Effector CD4-positive, alpha-beta T cell (primary cell): ENCODE results near the gene IGSF6.
"Not testable (repeated sequence)": the region's sequence is repeated elsewhere in the genome, so short reads cannot be mapped to it uniquely, and the experiment has no call there.

ENCODE experiments used
- DNase-seq: peaks from one replicate; pipeline ENCODE4 v3.0.0-alpha.2; 2020

IGSF6 gene

GRCh38 chr16:21628121-21628726, 24.2 kb downstream of the IGSF6 start:
- no peak for DNase-seq

DNA sequence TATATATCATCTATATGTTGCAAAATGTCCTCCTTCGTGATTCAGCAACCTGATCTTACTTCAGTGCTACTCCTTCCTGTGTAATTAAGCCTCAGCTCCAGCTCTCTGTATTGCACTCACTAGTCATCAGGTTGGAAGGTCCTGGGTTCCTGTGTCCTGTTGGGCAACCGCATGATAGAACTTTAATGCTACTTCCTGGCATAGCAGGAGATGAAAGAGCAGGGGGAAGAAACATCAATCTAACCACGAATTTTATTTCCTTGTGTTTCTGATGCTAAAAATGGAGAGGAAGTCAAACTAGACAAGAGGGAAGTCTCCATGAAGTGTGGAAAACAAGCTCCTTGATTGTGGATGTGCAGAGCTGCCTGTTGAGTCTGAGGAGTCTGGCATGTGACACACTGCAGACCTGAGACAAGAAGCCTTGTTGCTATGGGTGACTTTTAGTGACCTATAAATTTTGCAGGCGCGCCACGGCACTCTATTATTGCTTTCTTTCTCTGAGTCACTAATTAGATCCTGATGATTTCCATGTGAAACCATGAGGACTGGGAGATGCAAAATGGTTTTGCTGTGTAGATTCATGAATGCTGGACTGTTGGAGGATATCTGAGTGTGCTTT, 25.6 kb downstream of the IGSF6 start:
- DNase-seq: no peak

DNA sequence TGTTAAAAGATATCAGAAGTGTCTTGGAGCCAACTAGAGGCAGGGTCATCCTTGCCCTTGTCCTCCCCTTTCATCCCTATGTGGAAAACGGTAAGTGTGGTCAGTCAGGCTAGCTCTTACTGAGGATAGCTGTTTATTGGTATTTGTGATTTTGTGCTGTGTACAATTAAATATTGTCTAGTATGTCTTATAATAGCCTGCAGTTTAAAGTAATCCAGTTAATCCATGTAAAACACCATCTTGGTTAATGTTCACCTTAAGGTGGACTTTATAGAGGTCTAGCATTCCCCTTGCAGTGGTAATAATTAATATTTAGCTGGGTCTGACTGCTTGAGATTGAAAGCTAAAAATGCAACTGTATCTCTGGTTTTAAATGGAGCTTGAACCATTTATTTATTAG, 27.4 kb downstream of the IGSF6 start:
- no peak for DNase-seq

- DNase-seq: no peak
Measured at GRCh38 chr16:21622545-21622944, 29.9 kb downstream of the IGSF6 start.

GRCh38 chr16:21620592-21620991, 31.8 kb downstream of the IGSF6 start:
- DNase-seq: no peak

- DNase-seq: no peak
Measured at GRCh38 chr16:21619765-21620425, 32.5 kb downstream of the IGSF6 start.

DNA sequence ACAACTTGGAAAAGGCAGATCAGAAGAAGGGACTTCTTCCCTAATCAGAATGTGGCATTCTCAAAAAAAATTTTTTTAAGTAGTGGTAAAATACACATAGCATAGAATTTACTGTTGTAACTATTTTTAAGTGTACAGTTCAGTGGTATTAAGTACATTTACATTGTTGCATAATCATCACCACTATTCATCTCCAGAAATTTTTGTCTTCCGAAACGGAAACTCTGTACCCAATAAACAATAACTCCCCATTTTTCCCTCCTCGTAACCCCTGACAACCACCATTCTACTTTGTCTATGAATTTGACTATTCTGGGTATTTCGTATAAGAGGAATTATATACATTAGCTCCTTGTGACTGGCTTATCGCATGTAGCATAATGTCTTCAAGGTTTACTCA, 34.1 kb downstream of the IGSF6 start:
- DNase-seq: no peak

DNA sequence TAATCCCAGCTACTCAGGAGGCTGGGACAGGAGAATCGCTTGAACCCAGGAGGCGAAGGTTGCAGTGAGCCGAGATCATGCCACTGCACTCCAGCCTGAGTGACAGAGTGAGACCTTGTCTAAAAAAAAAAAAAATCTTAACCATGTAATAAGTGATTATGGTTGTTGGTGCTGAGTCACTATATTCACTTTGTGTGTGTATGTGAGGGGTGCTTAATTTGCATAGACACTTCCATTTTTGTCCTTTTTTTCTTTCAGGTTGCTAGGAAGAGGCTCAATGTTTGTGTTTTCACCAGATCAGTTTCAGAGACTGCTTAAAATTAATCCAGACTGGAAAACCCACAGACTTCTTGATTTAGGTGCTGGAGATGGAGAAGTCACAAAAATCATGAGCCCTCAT, 34.8 kb downstream of the IGSF6 start:
- no peak for DNase-seq

GRCh38 chr16:21614896-21615295, 37.5 kb downstream of the IGSF6 start:
- DNase-seq: no peak

DNA sequence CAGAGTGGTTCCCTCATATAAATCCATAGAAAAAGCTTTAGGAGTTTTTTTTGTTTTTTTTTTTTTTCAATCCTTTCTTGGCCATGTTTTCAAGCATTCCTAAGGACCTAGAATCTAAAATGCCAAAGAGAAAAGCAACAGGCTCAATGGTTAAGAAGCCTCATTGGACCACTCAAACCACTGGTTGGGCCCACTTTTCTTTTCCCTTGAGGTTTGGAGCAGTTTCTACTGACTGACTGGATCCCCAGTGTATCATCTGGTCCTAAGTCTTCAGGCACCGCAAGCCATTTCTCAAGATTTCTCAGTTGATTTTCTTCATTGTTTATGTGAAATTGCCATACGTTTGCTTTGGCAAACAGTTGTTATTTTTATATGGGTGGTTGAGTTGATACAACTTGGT, 38.6 kb downstream of the IGSF6 start:
- no peak for DNase-seq

- no peak for DNase-seq
Measured at GRCh38 chr16:21613361-21613760, 39.0 kb downstream of the IGSF6 start.

DNA sequence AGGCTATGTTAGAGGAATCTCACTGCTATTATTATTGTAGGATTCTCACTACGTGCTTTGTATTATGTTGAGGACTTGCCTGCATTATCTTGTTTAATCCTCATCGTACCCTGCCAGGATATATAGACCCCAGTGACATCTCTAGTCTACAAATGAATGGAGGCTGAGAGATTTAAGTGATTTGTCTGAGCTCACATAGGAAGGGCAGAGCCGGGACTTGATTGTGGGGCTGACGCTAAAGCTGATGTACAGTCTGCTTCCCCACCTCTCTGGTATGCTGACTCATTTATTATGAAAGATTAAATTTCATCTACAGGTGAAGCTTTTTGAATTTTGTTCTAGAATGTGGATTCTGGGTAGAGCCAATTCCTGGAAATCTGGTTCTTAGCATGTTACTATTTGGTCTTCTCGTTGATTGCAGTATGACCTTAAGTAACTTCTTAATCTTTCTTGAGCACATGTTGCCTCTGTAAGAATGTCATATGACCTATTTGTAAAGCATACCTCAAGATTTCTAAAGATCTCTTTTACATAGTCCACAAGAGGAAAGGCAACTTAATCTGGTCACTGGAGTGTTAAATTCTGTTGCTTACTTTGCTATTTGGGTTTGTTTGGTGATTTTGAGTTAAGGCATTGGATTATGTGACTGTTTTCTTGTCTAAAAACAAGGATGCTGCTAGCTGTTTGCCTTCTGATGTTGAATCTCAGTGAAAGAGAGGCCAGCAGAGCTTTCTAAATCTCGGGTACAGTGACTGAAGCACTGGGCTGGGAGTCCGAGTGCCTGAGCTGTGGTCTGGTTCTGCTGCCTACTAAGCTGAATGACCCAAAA, 40.6 kb downstream of the IGSF6 start:
- no peak for DNase-seq

DNA sequence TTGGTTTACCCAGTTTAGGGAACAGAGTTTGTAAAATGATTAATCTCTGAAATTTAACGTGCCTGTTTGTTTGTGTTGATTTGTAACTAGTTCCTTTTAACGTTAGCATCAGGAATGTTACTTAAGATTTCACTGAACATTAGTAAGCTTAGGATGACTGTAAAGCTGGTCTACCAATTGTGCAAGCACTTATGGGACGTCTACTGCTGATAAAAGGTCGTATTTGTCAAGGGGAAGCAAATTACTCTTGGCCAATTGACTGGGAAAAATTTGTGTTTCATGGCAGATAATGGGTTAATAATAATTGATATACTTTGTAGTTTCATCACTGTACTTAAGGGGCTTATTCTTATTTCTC, 41.2 kb downstream of the IGSF6 start:
- DNase-seq: no peak

- DNase-seq: no peak
Measured at GRCh38 chr16:21610766-21611165, 41.6 kb downstream of the IGSF6 start.

DNA sequence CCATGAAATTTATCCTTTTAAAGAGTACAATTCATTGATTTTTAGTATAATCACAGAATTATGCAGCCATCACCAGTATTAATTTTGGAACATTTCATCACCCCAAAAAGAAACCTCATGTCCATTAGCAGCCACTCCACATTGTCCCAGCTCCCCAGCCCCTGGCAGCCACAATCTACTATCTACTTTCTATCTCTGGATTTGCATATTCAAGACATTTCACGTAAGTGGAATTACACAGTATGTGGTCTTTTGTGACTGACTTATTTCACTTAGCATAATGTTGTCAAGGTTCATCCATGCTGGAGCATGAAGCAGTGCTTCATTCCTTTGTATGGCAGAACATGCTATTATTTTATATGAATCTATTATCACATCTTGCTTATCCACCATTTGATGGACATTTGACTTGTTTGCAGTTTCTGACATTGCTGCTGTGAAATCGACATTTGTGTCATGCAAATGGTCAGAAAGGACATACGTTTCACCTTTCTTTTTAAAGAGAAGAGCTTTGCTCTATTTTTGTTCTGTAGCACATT, 42.3 kb downstream of the IGSF6 start:
- DNase-seq: no peak

DNA sequence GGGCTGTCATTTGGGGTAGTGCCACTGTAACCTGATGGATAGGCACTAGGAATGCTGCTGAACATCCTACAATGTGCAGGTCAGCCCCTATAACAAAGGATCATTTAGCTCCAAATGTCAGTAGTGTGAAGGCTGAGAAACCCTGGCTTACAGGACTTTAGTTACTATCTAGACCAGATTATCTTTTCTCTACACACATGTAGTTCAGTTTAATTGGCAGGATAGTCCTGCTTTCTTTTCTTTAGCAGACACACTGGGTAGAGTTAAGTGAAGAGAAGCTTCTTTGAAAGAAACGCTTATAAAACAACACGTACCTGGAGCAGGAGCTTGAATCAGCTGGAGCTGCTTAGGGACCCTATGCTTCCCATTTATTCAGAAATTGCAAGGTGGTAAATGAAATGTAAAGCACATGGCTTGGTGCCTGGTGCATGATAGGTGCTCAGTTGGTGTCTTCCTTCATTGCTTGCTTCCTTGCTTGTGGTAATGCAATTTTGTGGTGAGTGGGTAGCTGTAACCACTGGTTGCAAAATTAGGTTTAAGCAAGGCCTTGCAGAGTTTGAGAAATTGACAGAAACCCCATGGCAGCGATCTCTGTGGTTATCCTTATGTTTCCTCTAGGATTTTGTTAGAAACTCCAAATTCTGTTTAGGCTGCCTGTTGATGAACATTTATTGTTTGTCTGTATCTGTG, 43.6 kb downstream of the IGSF6 start:
- DNase-seq: no peak

DNA sequence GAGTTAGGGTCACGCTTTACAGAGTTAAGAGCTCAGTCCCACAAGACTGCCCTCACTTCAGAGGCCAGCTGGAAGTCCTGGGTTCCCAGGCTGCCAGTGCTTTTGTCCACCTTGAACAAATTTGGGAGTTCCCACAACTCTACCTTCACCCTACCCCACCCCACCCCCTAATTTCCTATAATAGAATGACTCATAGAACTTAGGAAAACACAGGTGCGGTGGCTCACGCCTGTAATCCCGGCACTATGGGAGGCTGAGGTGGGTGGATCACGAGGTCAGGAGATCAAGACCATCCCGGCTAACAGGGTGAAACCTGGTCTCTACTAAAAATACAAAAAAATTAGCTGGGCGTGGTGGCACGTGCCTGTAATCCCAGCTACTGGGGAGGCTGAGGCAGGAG, 46.6 kb downstream of the IGSF6 start:
- DNase-seq: not testable (repeated sequence)

GRCh38 chr16:21603928-21604327, 48.5 kb downstream of the IGSF6 start:
- no peak for DNase-seq

- DNase-seq: no peak
Measured at GRCh38 chr16:21602785-21603184, 49.6 kb downstream of the IGSF6 start.

GRCh38 chr16:21600031-21600773, 52.2 kb downstream of the IGSF6 start:
- DNase-seq: peak; percentile 11

GRCh38 chr16:21599122-21600030, 53.0 kb downstream of the IGSF6 start, which contains the start of gene METTL9:
TSS of gene METTL9 (plus strand) at chr16:21599577. CDS start at chr16:21599734, 157 bp downstream.
- peak; percentile 91 for DNase-seq
